ENCODE results near the gene ZNF697.
A peak's percentile ranks its signal among the peaks of the same experiment; 100 is the strongest.
"Not testable (repeated sequence)": the region's sequence is repeated elsewhere in the genome, so short reads cannot be mapped to it uniquely, and the experiment has no call there.

The ZNF697 gene

GRCh38 chr1:119647734-119648619 is at the start of gene ZNF697:
Gene ZNF697, minus strand, starts transcription at chr1:119648266. Its CDS starts 22,166 bp downstream, at chr1:119626100.
- DNase-seq, result peak; percentile 91

- no peak for DNase-seq
Observed at GRCh38 chr1:119697598-119697997, 49.5 kb upstream of the ZNF697 start.

- DNase-seq, result not testable (repeated sequence)
Observed at GRCh38 chr1:119696863-119697262, 48.8 kb upstream of the ZNF697 start.

- DNase-seq, result no peak
Observed at GRCh38 chr1:119689511-119689910, 41.4 kb upstream of the ZNF697 start.

GRCh38 chr1:119688810-119689209 is 40.7 kb upstream of the ZNF697 start:
- DNase-seq, result no peak

GRCh38 chr1:119687434-119688079 is 39.5 kb upstream of the ZNF697 start:
- DNase-seq, result no peak

GRCh38 chr1:119686661-119687060 is 38.6 kb upstream of the ZNF697 start:
- no peak for DNase-seq

GRCh38 chr1:119683893-119684292 is 35.8 kb upstream of the ZNF697 start:
- DNase-seq, result no peak

- DNase-seq, result no peak
Observed at GRCh38 chr1:119682141-119682540, 34.1 kb upstream of the ZNF697 start.

GRCh38 chr1:119681560-119681959 is 33.5 kb upstream of the ZNF697 start:
- DNase-seq, result no peak

GRCh38 chr1:119680723-119681122 is 32.7 kb upstream of the ZNF697 start:
- DNase-seq, result no peak

- DNase-seq, result no peak
Observed at GRCh38 chr1:119680193-119680592, 32.1 kb upstream of the ZNF697 start.

GRCh38 chr1:119679223-119679622 is 31.2 kb upstream of the ZNF697 start:
- DNase-seq, result no peak

GRCh38 chr1:119676571-119677206 is 28.6 kb upstream of the ZNF697 start:
- no peak for DNase-seq

GRCh38 chr1:119675349-119676345 is 27.6 kb upstream of the ZNF697 start:
- DNase-seq, result peak; percentile 73

- no peak for DNase-seq
Observed at GRCh38 chr1:119674835-119675289, 26.8 kb upstream of the ZNF697 start.

- no peak for DNase-seq
Observed at GRCh38 chr1:119674111-119674526, 26.1 kb upstream of the ZNF697 start.

GRCh38 chr1:119673171-119673940 is 25.3 kb upstream of the ZNF697 start:
- no peak for DNase-seq

GRCh38 chr1:119670898-119671297 is 22.8 kb upstream of the ZNF697 start:
- DNase-seq, result no peak

- no peak for DNase-seq
Observed at GRCh38 chr1:119667173-119667572, 19.1 kb upstream of the ZNF697 start.

- DNase-seq, result no peak
Observed at GRCh38 chr1:119664067-119664466, 16.0 kb upstream of the ZNF697 start.
